ENCODE data around the gene LRRTM3.

GRCh38 chr10:67140641-67141040 lies 214.8 kb downstream of the LRRTM3 start:
- TF ChIP-seq, protein P1, sequence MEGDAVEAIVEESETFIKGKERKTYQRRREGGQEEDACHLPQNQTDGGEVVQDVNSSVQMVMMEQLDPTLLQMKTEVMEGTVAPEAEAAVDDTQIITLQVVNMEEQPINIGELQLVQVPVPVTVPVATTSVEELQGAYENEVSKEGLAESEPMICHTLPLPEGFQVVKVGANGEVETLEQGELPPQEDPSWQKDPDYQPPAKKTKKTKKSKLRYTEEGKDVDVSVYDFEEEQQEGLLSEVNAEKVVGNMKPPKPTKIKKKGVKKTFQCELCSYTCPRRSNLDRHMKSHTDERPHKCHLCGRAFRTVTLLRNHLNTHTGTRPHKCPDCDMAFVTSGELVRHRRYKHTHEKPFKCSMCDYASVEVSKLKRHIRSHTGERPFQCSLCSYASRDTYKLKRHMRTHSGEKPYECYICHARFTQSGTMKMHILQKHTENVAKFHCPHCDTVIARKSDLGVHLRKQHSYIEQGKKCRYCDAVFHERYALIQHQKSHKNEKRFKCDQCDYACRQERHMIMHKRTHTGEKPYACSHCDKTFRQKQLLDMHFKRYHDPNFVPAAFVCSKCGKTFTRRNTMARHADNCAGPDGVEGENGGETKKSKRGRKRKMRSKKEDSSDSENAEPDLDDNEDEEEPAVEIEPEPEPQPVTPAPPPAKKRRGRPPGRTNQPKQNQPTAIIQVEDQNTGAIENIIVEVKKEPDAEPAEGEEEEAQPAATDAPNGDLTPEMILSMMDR (IDR thresholded peaks at IDR 0.05), result no peak
- no peak for TF ChIP-seq POLR2A (IDR thresholded peaks at IDR 0.05)

All from adrenal gland (tissue), 5 donors.